GM19239 (cell line): Measurements from ENCODE around the gene RAB3GAP2.
"Not testable (repeated sequence)": the region's sequence is repeated elsewhere in the genome, so short reads cannot be mapped to it uniquely, and the experiment has no call there.

Experiments used
- DNase-seq: peaks from one replicate; pipeline ENCODE4 v3.0.0; 2011; ENCODE audit warnings: low spot score; ENCODE audit not compliant: insufficient read length
- FAIRE-seq: peaks from 2 replicates; lab custom pipeline; 2011; peaks lifted over from hg19 to GRCh38; lab: Jason Lieb, UNC

Gene RAB3GAP2

DNA sequence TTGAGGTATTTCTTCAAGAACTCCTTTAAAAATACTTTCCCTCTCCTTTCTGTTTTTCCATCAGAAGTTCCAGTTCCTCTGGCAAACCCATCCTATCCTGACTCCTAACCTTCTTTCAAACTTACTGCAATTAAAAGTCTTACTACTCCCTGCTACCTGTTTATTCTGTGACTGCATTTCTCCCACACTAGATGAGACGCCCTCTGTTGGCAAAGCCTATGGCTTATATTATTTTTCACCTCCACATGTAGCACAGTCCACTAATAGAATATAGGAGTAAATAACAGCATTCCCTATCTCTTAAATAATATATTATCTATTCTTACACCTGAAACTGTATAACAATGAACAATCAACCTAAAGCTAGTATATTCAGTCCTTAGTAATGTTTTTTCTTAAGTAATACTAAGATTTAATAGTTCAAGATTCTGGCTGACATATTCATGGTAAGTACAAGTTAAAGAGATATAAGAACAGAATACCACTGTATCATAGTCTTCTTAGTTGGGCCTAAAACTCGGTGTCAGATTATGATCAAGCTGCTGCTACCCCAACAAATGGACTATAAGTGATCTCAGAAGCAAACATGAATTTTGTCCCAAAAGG is 54.8 kb downstream of the RAB3GAP2 start:
- DNase-seq (no peak), FAIRE-seq (no peak)

- no peak for DNase-seq
- no peak for FAIRE-seq
Measured at GRCh38 chr1:220213382-220213983, 58.8 kb downstream of the RAB3GAP2 start.

DNA sequence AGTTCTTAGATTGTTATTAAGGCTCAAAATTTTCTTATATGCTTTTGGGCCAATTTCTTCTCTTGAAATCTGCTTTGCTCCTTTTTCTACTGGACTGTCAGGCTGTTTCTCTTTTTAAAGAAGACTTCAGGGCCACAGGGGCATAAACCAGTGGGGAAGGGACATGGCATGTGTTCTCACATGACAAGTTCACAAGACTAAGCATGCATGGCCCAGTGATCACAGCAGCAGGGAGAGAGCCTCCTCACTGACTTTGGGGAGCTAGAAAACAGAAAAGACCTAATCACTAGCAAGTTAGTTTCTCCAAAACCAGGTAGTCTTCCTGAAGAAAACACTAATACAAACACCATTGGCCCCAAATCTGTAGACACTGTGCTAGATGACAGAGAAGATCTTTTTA is 64.8 kb downstream of the RAB3GAP2 start:
- FAIRE-seq (no peak), DNase-seq (no peak)

DNA sequence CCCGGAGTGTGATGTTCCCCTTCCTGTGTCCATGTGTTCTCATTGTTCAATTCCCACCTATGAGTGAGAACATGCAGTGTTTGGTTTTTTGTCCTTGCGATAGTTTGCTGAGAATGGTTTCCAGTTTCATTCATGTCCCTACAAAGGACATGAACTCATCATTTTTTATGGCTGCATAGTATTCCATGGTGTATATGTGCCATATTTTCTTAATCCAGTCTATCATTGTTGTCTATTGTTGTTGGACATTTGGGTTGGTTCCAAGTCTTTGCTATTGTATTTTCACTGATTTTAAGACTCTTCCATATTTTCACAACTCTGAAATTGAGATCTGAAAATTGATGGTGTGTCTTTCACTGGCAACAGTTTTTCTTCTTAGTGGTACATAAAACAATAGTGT is 67.5 kb downstream of the RAB3GAP2 start:
- not testable (repeated sequence) for FAIRE-seq, DNase-seq

DNA sequence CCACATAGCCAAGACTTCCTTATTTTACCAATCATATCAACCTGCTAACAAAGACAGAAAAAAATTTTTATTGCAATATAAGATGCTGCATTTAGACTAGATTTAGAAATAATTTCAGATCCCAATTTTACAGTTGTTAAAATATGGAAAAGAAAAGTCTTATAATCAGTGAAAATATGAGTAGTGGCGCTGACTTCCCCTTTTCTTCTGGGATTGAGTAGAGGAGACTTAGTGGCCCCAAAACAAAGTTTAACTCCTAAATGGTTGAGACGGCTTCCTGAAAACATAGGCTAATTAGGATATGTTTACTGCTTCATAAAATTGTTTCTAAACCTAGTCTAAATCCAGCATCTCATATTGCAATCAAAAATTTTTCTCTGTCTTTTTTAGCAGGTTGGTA is 68.4 kb downstream of the RAB3GAP2 start:
- no peak for FAIRE-seq
- no peak for DNase-seq

DNA sequence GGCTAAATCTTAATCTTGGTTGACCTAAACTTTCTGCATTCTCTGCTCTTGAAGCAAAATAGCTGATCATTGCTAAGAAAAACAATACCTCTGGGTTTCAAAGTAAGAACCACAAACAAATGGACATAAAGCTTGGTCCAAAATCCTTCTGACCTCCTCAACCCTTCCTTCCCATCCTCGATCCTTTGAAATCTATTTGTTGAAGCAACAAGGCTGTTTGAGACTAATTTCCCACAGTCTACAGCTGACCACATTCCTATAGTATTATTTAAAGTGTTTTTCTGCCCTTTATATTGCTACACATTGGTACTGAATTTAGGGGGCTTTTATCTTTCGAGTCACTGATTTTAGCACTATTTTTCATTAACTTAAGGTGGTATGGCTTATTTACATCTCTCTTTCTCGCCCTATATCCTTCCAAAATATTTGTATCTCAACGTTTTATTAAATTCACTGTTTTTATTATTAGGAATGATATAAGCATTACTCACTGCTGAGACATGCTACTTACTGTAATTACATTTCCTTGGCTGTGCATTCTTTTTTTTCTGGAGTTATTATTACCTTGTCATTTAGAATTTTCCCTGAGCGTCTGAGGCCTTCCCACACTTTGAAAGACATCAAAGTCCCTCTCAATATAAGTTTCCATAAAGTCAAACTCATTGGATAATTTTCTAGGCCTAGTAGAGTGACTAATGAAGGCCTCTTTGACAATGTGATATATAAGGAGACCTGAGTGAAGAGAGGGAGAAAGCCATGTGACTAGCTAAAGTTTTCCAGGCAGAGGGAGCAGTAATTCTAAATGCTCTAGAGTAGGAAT is 73.9 kb downstream of the RAB3GAP2 start:
- DNase-seq: no peak
- no peak for FAIRE-seq

DNA sequence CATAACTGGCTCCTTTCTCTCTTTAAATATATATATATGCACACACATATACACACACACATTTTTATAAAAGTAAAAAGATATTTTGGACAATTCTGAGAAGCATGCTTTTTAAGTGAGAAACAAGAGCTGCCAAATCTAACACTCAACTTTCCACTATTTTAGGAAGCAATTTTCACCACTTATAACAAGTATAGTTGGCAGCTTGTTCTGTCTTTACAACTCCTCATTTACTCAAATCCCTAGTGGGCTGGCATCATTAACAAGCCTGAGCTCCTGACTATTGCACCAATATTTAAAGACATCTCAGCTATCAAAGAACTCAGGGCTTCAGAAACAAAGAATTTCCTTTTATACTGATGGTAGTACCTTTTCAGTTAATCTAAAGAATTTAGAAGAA is 76.6 kb downstream of the RAB3GAP2 start:
- DNase-seq: no peak
- no peak for FAIRE-seq

- DNase-seq (no peak), FAIRE-seq (peak; percentile 53)
Measured at GRCh38 chr1:220189750-220190347, 82.4 kb downstream of the RAB3GAP2 start.

GRCh38 chr1:220188538-220188937 is 83.7 kb downstream of the RAB3GAP2 start:
- no peak for FAIRE-seq
- no peak for DNase-seq

DNA sequence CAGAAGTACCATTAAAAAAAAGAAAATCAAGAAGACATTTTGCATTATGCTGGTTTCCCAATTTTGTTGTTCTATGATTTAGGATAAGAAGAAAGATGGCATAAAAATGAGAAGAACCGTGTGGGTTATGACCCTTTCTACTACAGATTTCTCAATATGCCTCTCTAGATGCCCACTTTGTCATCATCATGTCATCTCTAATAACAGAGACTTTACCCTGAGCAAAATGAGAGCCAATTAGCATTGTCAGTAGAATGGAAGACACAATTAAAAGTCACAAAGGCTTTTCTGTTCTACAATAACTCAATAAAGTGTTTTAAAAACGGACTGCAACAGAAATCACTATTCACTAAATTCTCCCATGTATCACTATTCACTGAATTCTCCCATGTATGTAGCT is 85.5 kb downstream of the RAB3GAP2 start:
- no peak for FAIRE-seq
- DNase-seq: no peak

DNA sequence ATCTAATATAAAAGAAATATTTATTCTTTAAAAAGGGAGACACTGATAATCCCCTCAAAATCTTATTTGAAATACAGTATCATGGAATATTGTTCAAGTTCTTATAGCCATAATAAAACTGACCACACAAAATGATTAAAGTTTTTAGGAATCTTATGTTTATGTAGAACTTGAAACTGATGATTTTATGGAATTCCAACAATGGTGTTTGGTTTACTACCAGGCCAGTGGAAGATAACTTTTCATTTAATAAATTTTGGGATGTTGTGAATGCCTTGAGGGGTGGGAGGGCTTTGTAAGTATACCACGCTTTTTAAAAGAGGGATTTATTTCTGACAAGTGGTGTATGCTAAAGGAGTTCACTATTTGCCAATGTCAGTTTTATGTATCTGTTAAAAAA is 87.7 kb downstream of the RAB3GAP2 start:
- DNase-seq (no peak), FAIRE-seq (no peak)

- DNase-seq: no peak
- FAIRE-seq: no peak
Measured at GRCh38 chr1:220182656-220183055, 89.6 kb downstream of the RAB3GAP2 start.

DNA sequence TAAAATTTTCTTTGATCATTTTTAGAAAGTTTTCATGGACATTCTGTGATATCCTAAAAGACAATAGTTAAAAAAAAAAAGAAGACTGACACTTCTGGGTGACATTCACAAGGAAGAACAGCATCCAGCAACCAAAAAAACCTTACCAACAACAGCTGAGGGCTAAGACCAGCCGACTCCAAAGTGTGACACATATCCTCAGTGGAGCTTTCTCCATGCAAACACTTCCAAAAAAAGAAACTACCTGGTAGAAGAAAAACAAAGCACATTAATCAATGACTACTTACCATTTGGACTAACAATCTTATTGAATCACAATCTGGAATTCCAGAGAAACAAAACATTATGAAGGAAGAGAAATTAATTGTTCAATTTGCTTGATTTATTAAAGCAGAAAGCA is 90.1 kb downstream of the RAB3GAP2 start:
- FAIRE-seq: no peak
- no peak for DNase-seq

DNA sequence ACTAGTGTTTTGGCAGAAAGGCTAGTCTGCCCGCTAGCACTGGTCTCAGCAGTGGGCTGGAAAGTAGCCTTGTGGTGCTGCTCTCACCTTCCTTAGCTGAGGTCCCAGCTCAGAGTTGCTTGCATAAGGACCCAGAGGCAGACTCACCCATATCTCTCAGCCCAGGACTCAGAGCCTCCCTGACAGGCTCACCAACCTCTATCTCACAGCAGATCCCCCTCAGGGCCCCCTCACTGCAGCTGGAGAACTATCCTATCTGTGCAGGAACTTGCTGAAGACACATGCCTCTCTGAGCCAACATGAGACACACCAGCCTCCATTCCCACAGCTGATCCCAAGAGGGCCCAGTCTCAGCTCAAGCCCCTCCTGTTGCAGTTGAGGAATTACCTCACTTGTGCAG is 95.7 kb downstream of the RAB3GAP2 start:
- FAIRE-seq (no peak), DNase-seq (no peak)

GRCh38 chr1:220170836-220171526 is 101.3 kb downstream of the RAB3GAP2 start:
- FAIRE-seq (no peak), DNase-seq (no peak)

GRCh38 chr1:220169887-220170286 is 102.4 kb downstream of the RAB3GAP2 start:
- not testable (repeated sequence) for FAIRE-seq, DNase-seq

DNA sequence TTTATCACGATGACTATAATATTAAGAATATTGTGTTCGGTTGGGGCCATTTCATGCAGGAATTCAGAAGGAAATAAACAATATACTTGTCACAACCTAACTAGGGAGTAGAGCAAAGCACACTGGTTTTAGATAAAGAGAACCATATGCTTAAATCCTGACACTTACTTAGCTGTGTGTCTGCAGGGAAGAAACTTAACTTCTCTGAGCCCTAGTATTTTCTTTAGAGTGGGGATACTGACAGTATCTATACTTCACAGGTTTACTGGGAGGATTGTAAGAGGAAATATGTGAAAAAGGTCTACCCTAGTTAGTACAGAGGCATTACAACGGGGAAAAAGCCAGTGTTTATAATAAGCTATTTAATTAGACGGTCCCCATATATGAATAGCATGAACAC is 105.4 kb downstream of the RAB3GAP2 start:
- DNase-seq (no peak), FAIRE-seq (no peak)

DNA sequence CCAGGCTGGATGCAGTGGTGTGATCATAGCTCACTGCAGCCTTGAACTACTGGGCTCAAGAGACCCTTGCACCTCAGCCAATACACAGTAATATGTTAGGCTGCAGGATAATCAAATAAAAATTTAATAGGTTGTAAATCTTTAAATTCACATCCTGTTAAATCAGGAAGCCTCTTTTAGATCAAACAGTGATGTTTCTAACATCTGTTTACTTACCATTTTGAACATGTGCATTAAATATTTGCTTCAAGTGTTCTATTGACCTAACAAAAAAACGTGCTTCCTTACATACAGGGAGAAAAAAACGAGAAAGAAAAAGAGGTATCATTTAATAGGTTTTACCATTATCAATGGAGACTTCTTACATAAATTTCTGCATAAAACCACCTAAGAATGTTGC is 107.7 kb downstream of the RAB3GAP2 start:
- DNase-seq (no peak), FAIRE-seq (no peak)

- FAIRE-seq (no peak), DNase-seq (no peak)
Measured at GRCh38 chr1:220164116-220164515, 108.1 kb downstream of the RAB3GAP2 start.

DNA sequence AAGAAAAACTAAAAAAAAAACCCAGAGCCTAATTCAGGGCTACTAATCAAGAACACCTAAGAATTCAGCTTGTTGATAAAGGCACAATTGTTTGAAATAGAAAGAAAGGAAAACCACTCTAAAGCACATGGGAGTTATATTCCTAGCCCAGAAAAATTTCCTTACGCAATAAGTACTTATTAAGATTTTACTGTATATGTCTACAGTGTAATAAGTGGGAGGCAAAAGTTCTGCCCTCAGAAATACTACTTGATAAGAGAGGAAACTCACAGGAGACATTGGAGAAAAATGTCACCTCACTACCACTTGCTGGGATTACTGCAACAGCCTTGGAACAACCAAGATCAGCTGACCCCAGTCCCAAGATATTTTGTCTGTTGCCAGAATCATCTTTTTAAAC is 112.2 kb downstream of the RAB3GAP2 start:
- DNase-seq: no peak
- FAIRE-seq: no peak

- DNase-seq (no peak), FAIRE-seq (no peak)
Measured at GRCh38 chr1:220159041-220159440, 113.2 kb downstream of the RAB3GAP2 start.
